NCI-H69 (cell line): Measurements from ENCODE around the gene TFF1.

Experiments
- DNase-seq: peaks from one replicate; lab custom pipeline; 2025; lab: John Stamatoyannopoulos, UW

Gene TFF1

GRCh38 chr21:42362700-42363099 lies 3.6 kb downstream of the TFF1 start:
- no peak for DNase-seq

- DNase-seq: no peak
Measured at GRCh38 chr21:42362198-42362597, 4.1 kb downstream of the TFF1 start.

GRCh38 chr21:42361286-42361685 lies 5.0 kb downstream of the TFF1 start:
- peak; percentile 77 for DNase-seq

- peak; percentile 28 for DNase-seq
Measured at GRCh38 chr21:42360317-42360716, 6.0 kb downstream of the TFF1 start.

- DNase-seq: no peak
Measured at GRCh38 chr21:42358937-42359336, 7.4 kb downstream of the TFF1 start.

GRCh38 chr21:42358261-42358660 lies 8.1 kb downstream of the TFF1 start:
- DNase-seq: no peak

GRCh38 chr21:42357307-42357706 lies 9.0 kb downstream of the TFF1 start:
- DNase-seq: no peak

- DNase-seq: no peak
Measured at GRCh38 chr21:42356650-42357049, 9.7 kb downstream of the TFF1 start.

- no peak for DNase-seq
Measured at GRCh38 chr21:42356046-42356445, 10.3 kb downstream of the TFF1 start.

- no peak for DNase-seq
Measured at GRCh38 chr21:42353623-42354022, 12.7 kb downstream of the TFF1 start.

GRCh38 chr21:42352441-42353095 lies 13.8 kb downstream of the TFF1 start:
- DNase-seq: no peak

- no peak for DNase-seq
Measured at GRCh38 chr21:42351626-42352440, 14.5 kb downstream of the TFF1 start.

- DNase-seq: no peak
Measured at GRCh38 chr21:42350927-42351426, 15.4 kb downstream of the TFF1 start, which contains the start of gene TFF2. TSS of gene TFF2 (minus strand) at chr21:42350994. CDS start at chr21:42350957, 37 bp downstream.

GRCh38 chr21:42350318-42350910 lies 15.9 kb downstream of the TFF1 start:
- no peak for DNase-seq

- DNase-seq: no peak
Measured at GRCh38 chr21:42349420-42350317, 16.7 kb downstream of the TFF1 start.

- no peak for DNase-seq
Measured at GRCh38 chr21:42348762-42349161, 17.6 kb downstream of the TFF1 start.

GRCh38 chr21:42347601-42348327 lies 18.6 kb downstream of the TFF1 start:
- DNase-seq: no peak

- DNase-seq: no peak
Measured at GRCh38 chr21:42346866-42347600, 19.3 kb downstream of the TFF1 start.

GRCh38 chr21:42346441-42346840 lies 19.9 kb downstream of the TFF1 start:
- no peak for DNase-seq

- DNase-seq: no peak
Measured at GRCh38 chr21:42344631-42345030, 21.7 kb downstream of the TFF1 start.
